ENCODE measurements around the gene MYB. TPM values are rescaled to one million over a fixed set of nuclear protein-coding genes. Genes with fewer than 3 reads are reported as not detected.

MYB gene
- total RNA-seq: 0.08 TPM
- long read RNA-seq: 0 reads

DNA sequence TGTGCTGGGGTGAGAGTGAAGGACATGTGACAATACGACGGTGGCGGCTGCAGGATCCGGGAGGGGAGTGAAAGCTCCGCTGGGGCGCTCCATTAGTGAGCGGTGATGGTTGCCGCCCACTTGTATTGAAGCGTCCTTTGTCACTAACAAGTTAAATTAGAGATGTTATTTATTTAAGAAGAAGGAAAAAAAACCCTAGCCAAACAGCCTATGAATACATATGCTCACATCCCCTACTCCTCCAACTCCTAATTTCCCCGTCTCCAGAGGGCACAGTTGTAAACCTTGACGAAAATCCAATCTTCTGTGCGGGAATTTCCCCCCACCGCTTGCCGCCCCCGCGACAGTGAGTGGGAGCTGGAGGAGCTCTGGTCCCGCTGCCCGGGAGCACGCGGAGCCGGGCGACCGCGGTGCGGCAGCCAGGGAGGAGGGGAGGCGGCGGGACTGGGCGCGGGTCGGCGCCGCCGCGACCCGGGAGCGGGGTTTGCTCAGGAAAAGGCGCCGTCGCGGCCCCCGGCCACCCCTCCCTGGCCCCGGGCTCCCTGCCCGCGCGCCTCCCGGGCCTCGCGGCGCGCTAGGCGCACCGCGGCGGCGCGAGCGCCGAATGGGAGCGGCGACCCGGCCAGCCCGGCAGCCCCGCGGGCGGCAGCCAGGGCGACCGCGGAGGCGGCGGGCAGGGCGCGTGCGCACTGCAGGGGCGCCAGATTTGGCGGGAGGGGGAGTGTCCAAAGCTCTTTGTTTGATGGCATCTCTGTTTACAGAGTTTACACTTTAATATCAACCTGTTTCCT is at the start of gene MYB:
Gene MYB (plus strand): TSS at position 767 of the 791 bp plus-strand sequence. CDS start 206 bp downstream, outside the sequence.
- Histone ChIP-seq H3K27ac (replicated peaks) (no peak within 1 kb of the TSS), H3K4me1 (peaks cover 35% of the 10 kb centered on the region), H3K4me3 (peak within 1 kb of the TSS; percentile 72), H3K9me3 (replicated peaks) (peaks cover 4% of the 10 kb centered on the region), H3K36me3 (no peaks in the 10 kb centered on the region), H3K27me3 (ENCODE audit: low read depth) (peaks cover 44% of the 10 kb centered on the region)
- DNase-seq: peak; percentile 34
- TF ChIP-seq, protein P1, sequence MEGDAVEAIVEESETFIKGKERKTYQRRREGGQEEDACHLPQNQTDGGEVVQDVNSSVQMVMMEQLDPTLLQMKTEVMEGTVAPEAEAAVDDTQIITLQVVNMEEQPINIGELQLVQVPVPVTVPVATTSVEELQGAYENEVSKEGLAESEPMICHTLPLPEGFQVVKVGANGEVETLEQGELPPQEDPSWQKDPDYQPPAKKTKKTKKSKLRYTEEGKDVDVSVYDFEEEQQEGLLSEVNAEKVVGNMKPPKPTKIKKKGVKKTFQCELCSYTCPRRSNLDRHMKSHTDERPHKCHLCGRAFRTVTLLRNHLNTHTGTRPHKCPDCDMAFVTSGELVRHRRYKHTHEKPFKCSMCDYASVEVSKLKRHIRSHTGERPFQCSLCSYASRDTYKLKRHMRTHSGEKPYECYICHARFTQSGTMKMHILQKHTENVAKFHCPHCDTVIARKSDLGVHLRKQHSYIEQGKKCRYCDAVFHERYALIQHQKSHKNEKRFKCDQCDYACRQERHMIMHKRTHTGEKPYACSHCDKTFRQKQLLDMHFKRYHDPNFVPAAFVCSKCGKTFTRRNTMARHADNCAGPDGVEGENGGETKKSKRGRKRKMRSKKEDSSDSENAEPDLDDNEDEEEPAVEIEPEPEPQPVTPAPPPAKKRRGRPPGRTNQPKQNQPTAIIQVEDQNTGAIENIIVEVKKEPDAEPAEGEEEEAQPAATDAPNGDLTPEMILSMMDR (IDR thresholded peaks at IDR 0.05; ENCODE audit: borderline replicate concordance): peak; percentile 34
- intact Hi-C loops (cut with micrococcal nuclease): no loop called here

DNA sequence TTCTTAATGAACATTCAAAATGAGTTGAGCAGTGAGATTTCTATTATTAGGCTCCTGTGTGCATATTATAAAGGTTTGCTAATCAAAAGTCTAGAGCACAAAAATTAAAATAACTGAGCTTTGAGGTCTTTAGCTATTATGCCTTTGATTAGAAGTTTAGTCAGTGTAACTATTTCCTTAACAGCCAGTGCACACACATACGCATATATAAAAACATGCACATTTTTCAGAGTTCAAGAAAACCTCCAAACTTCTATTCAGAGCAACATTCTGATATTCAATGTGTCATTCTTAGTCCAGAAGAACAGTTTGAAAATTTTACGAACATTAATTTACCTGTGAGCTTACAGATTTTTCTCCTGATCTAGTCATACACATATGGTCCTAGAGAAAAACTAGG is 48.3 kb upstream of the MYB start:
- TF ChIP-seq, protein P1 (IDR thresholded peaks at IDR 0.05; ENCODE audit: borderline replicate concordance): no peak
- intact Hi-C loops (cut with micrococcal nuclease): no loop called here

DNA sequence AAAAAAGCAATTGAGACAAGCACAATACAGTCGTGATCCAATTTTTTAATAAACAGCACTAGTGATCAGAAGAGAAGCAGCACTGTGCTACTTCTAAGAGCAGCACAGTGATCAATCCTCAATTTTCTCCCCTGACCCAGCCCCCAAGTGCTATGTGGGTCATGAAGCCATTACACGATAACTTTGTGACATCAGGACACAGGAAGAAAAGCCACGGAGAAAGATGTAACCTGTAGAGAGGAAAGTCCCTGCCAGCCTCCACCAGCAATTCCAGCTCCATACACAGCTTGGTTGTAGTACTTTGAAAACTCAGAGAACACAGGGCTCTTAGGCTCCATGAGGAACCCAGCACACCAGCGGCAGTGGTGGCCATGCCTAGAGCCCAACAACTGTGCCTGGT is 45.3 kb upstream of the MYB start:
- H3K27ac ChIP-seq (replicated peaks): no peak overlapping the region
- intact Hi-C loops (cut with micrococcal nuclease): no loop called here
- TF ChIP-seq, protein P1 (IDR thresholded peaks at IDR 0.05; ENCODE audit: borderline replicate concordance): no peak
- peaks cover 44% of the 10 kb centered on the region for H3K27me3 ChIP-seq (ENCODE audit: low read depth)
- DNase-seq: no peak
- no peaks in the 10 kb centered on the region for H3K36me3 ChIP-seq
- no peaks in the 10 kb centered on the region for H3K4me1 ChIP-seq
- no peaks in the 10 kb centered on the region for H3K9me3 ChIP-seq (replicated peaks)
- H3K4me3 ChIP-seq: no peak overlapping the region

More for the DNA sequence above, 48.3 kb upstream of the MYB start:
- no peaks in the 10 kb centered on the region for H3K9me3 ChIP-seq (replicated peaks)
- no peaks in the 10 kb centered on the region for H3K36me3 ChIP-seq
- no peak overlapping the region for H3K27ac ChIP-seq (replicated peaks)
- no peak for DNase-seq
- H3K27me3 ChIP-seq (ENCODE audit: low read depth): peaks cover 15% of the 10 kb centered on the region
- no peak overlapping the region for H3K4me3 ChIP-seq
- H3K4me1 ChIP-seq: no peaks in the 10 kb centered on the region

DNA sequence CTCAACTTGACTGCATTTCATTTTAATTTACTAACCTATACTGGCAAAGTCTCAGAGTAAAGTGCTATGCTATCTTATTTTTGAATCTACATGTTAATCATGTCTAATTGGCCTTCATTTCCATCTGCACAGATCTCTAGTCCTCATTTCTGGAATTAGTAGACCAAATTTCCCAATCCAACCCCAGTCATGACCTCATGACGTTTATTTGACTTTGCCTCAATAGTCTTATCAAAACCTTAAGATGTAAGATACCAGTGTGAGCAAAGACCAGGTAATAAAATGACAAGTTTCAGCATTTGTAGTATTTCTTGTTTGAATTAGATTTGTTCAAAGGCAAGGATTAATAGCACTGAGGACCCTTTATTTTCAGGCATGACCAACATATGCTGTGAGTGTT is 43.3 kb upstream of the MYB start:
- Histone ChIP-seq H3K27me3 (ENCODE audit: low read depth) (peaks cover 45% of the 10 kb centered on the region), H3K36me3 (no peaks in the 10 kb centered on the region), H3K9me3 (replicated peaks) (no peaks in the 10 kb centered on the region), H3K4me1 (no peaks in the 10 kb centered on the region), H3K4me3 (no peak overlapping the region), H3K27ac (replicated peaks) (no peak overlapping the region)
- no peak for DNase-seq
- TF ChIP-seq, protein P1 (IDR thresholded peaks at IDR 0.05; ENCODE audit: borderline replicate concordance): no peak
- intact Hi-C loops (cut with micrococcal nuclease): no loop called here

DNA sequence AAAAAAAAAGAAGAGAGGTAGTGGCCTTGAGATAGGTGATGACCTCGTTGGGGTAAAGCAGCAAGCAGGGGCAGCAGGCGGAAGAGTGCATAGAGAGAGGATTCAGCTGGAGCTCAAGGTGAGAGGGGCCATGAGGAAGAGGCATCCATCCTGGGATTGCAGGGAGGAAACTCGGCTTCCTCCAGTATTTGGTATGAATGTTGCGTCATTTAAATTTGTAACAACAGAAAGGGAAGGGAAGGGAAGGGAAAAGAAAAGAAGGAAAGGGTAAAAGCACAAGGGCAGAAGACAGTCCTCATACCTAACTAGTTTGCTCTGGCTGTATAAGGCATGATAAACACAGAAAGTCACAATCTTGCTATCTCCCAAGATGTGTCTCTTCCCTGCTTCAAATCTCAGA is 39.9 kb upstream of the MYB start:
- H3K27me3 ChIP-seq (ENCODE audit: low read depth): peaks cover 33% of the 10 kb centered on the region
- intact Hi-C loops (cut with micrococcal nuclease): no loop called here
- TF ChIP-seq, protein P1 (IDR thresholded peaks at IDR 0.05; ENCODE audit: borderline replicate concordance): no peak
- H3K4me3 ChIP-seq: no peak overlapping the region
- no peaks in the 10 kb centered on the region for H3K36me3 ChIP-seq
- no peak for DNase-seq
- H3K9me3 ChIP-seq (replicated peaks): no peaks in the 10 kb centered on the region
- H3K27ac ChIP-seq (replicated peaks): no peak overlapping the region
- no peaks in the 10 kb centered on the region for H3K4me1 ChIP-seq

All from left ventricle myocardium inferior (tissue), 1 donor.